Bronchus fibroblast of lung (primary cell): ENCODE data around the gene SNRNP35. TPM values are rescaled to one million over a fixed set of nuclear protein-coding genes. Genes with fewer than 3 reads are reported as not detected.

Experiments used
- total RNA-seq: library from RNA; depleted of rRNA; stranded (reverse); fragments of >200 nt; gene quantifications from 2 replicates; pipeline ENCODE4 v1.2.3, GENCODE V29; 2015

Gene SNRNP35, protein sequence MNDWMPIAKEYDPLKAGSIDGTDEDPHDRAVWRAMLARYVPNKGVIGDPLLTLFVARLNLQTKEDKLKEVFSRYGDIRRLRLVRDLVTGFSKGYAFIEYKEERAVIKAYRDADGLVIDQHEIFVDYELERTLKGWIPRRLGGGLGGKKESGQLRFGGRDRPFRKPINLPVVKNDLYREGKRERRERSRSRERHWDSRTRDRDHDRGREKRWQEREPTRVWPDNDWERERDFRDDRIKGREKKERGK
- 12.0 and 16.3 TPM in 2 replicates for total RNA-seq

DNA sequence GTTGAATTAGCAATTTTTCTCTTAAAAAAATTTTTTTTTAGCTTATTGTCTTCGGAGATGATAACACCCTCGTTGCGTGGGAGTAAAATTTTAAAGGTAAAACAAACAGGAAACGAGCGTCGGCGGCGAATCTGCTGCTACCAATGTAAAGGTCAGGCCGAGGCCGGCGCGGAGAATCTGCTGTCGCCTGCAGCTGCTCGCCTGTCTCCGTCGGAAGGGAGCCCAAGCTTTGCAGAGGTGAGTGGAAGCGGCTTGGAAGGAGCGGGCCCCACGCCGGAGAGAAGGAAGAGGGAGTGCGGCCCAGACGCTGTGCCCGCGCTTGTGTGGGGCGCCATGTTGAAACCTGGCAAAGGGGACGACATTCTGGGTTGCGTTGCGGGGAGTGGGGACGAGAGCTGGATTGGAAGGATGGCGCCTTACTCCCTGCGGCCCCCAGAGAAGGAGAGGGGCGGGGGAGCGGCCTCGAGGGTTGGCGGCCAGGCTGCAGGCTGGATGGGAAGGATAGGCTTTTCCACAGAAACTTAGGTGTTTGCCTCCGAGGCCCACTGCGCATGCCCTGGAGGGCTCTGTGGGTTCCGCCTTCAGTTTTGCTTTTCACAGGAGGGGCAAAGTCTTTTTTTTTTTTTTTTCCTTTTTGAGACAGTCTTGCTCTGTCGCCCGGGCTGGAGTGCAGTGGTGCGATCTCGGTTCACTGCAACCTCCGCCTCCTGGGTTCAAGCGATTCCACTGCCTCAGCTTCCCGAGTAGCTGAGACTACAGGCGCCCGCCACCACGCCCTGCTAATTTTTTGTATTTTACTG lies at the start of gene SNRNP35:
Gene SNRNP35 (plus strand): TSS at position 160 of the 800 bp plus-strand sequence. CDS start 7,402 bp downstream, outside the sequence.

DNA sequence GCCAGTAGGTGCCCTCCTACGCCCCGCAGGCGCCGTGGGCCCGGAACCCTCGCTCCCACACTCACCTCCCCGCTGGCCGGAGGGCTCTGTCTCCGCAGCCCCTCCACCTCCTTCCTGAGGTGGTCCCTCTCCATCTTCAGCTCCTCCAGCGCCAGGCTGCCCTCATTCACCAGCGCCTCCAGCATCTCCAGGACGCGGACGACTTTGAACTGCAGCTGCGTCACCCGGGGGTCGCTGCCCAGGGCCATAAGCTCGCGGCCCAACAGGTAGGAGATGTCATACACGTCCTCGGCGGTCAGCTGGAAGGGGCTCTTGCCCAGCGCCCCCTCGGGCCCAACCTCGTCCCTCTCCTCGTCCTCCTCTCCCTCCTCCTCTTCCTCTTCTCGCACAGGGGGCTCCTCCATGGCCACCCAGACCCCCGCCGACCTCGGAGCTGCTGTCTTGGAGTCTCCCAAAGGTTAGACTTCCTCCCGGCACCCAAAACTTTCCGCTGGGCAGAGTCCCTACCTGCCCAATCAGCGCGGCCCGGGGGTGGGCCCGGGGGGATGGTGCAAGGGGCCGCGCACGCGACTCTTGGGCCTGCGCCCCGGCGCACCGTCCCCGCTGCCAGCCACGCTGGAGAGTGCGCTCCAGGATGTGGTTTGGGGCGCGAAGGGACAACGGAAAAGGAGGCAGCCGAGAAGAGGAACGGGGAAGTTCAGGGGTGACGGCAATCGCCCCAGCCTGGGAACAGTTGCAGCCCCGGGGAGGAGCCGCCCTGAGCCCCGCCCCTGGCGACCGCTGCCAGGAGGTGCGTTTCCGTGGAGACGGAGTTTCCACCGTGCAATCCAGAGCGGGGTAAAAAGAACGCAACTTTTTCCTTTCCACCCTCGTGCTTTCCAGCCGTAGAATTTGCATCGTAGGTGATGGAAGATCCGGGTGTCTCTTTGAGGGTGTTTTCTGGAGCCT lies 21.6 kb upstream of the SNRNP35 start, which contains the start of gene RILPL2:
Gene RILPL2 (minus strand): TSS at position 668 of the 948 bp plus-strand sequence. CDS start 264 bp downstream, at position 404.

Other genes with a start within 250 kb of the SNRNP35 start
- gene MPHOSPH9, start 225.0 kb upstream of the SNRNP35 start, total RNA-seq, result 52.3 and 62.4 TPM in 2 replicates
- gene MTRFR, start 224.7 kb upstream of the SNRNP35 start, total RNA-seq, result 13.6 and 14.3 TPM in 2 replicates
- gene CDK2AP1, start 186.3 kb upstream of the SNRNP35 start, total RNA-seq, result 194 and 211 TPM in 2 replicates
- 9.7 and 12.9 TPM in 2 replicates for gene SBNO1, start 93.3 kb upstream of the SNRNP35 start, total RNA-seq
- 44.6 and 51.4 TPM in 2 replicates for gene KMT5A, start 74.0 kb upstream of the SNRNP35 start, total RNA-seq
- 2.2 and 2.4 TPM in 2 replicates for gene RILPL2, start 21.5 kb upstream of the SNRNP35 start, total RNA-seq
- 9.1 and 10.6 TPM in 2 replicates for gene RILPL1, start 75.6 kb downstream of the SNRNP35 start, total RNA-seq
- 148 and 179 TPM in 2 replicates for gene TMED2, start 126.4 kb downstream of the SNRNP35 start, total RNA-seq
- gene DDX55, start 144.0 kb downstream of the SNRNP35 start, total RNA-seq, result 29.4 and 33.4 TPM in 2 replicates
- 95.9 and 127 TPM in 2 replicates for gene EIF2B1, start 175.5 kb downstream of the SNRNP35 start, total RNA-seq
- 26.0 and 33.3 TPM in 2 replicates for gene GTF2H3, start 175.7 kb downstream of the SNRNP35 start, total RNA-seq
- gene TCTN2, start 213.0 kb downstream of the SNRNP35 start, total RNA-seq, result 12.6 and 13.6 TPM in 2 replicates